Hepatocyte (in vitro differentiated cells): Measurements from ENCODE around the gene TAS1R3. TPM values are rescaled to one million over a fixed set of nuclear protein-coding genes. Genes with fewer than 3 reads are reported as not detected.

Experiments used
- DNase-seq: peaks from one replicate; pipeline ENCODE4 v3.0.0-alpha.2; 2016; ENCODE audit warnings: low spot score
- H2AFZ ChIP-seq: fragments of 200-600 bp; sonication (generic); 2 replicates; pipeline ENCODE4 v1.6.0; 2016; ENCODE audit warnings: antibody characterized with exemption, mild to moderate bottlenecking
- H3K27ac ChIP-seq: fragments of 200-600 bp; sonication (generic); 2 replicates; pipeline ENCODE4 v1.5.1; 2016; ENCODE audit warnings: mild to moderate bottlenecking
- H3K27me3 ChIP-seq: fragments of 200-600 bp; sonication (generic); 2 replicates; pipeline ENCODE4 v1.6.1; 2016
- H3K36me3 ChIP-seq: fragments of 200-600 bp; sonication (generic); replicated peaks from 2 replicates; pipeline ENCODE4 v1.5.1; 2016; ENCODE audit warnings: low read depth; ENCODE audit not compliant: insufficient read depth
- H3K4me1 ChIP-seq: fragments of 200-600 bp; sonication (generic); 2 replicates; pipeline ENCODE4 v1.5.1; 2016; ENCODE audit warnings: mild to moderate bottlenecking, moderate library complexity; ENCODE audit not compliant: insufficient read depth
- H3K4me2 ChIP-seq: fragments of 200-600 bp; sonication (generic); 2 replicates; pipeline ENCODE4 v1.6.0; 2016
- H3K4me3 ChIP-seq: fragments of 200-600 bp; sonication (generic); 2 replicates; pipeline ENCODE4 v1.5.1; 2016; ENCODE audit warnings: mild to moderate bottlenecking
- H3K79me2 ChIP-seq: fragments of 200-600 bp; sonication (generic); 2 replicates; pipeline ENCODE4 v1.6.0; 2017; ENCODE audit warnings: mild to moderate bottlenecking
- H3K9me2 ChIP-seq: fragments of 200-600 bp; sonication (generic); replicated peaks from 2 replicates; pipeline ENCODE4 v1.6.0; 2017; ENCODE audit warnings: mild to moderate bottlenecking; ENCODE audit not compliant: insufficient read depth
- H3K9me3 ChIP-seq: fragments of 200-600 bp; sonication (generic); 2 replicates; pipeline ENCODE4 v1.5.1; 2016; ENCODE audit warnings: low read depth, mild to moderate bottlenecking
- H4K20me1 ChIP-seq: fragments of 200-600 bp; sonication (generic); 2 replicates; pipeline ENCODE4 v1.6.0; 2016; ENCODE audit warnings: mild to moderate bottlenecking; ENCODE audit not compliant: insufficient read depth, poor library complexity, severe bottlenecking
- CTCF ChIP-seq: fragments of 200-600 bp; sonication (generic); IDR thresholded peaks from 2 replicates; pipeline ENCODE4 v1.5.1; 2016; ENCODE audit warnings: antibody characterized with exemption, mild to moderate bottlenecking; ENCODE audit not compliant: poor library complexity
- EZH2 ChIP-seq: fragments of 200-600 bp; sonication (generic); IDR thresholded peaks from 2 replicates; pipeline ENCODE4 v1.6.1; 2016; ENCODE audit warnings: antibody characterized with exemption, mild to moderate bottlenecking, borderline replicate concordance
- EZH2phosphoT487 ChIP-seq: fragments of 200-600 bp; sonication (generic); IDR thresholded peaks from one replicate; pipeline ENCODE4 v1.6.1; 2018; ENCODE audit warnings: antibody characterized with exemption, mild to moderate bottlenecking, low read depth, moderate library complexity; ENCODE audit not compliant: unreplicated experiment, severe bottlenecking
- WGBS: methylation state at CpG from one replicate; pipeline ENCODE4 v1.1.6; 2016; ENCODE audit warnings: low lambda C conversion rate; ENCODE audit errors: missing lambda C conversion rate; 5-methylcytosine and 5-hydroxymethylcytosine counted together
- polyA plus RNA-seq: library from polyadenylated mRNA; unstranded; fragments of >200 nt; fragmentation: Nextera tagmentation; extraction: Ambion mirVana; gene quantifications from 2 replicates; pipeline ENCODE4 v1.2.1, GENCODE V29; 2016
- total RNA-seq: library from RNA; depleted of rRNA; stranded (reverse); fragments of >200 nt; gene quantifications from 2 replicates; pipeline ENCODE4 v1.2.3, GENCODE V29; 2014

The TAS1R3 gene
- total and polyA plus RNA-seq, 2 experiments from 2014 or later = 0.17 to 0.42 TPM

GRCh38 chr1:1286313-1287261 lies 44.5 kb upstream of the TAS1R3 start:
- Histone ChIP-seq H3K36me3 (no peaks in the 10 kb centered on the region), H3K79me2 (no peaks in the 10 kb centered on the region), H3K27ac (no peak overlapping the region), H3K4me3 (no peak overlapping the region), H2AFZ (no peak overlapping the region), H4K20me1 (no peaks in the 10 kb centered on the region), H3K4me1 (no peaks in the 10 kb centered on the region), H3K9me2 (no peaks in the 10 kb centered on the region), H3K9me3 (no peaks in the 10 kb centered on the region), H3K27me3 (no peaks in the 10 kb centered on the region), H3K4me2 (no peak overlapping the region)
- DNase-seq = no peak
- TF ChIP-seq EZH2phosphoT487 (no peak), EZH2 (no peak), CTCF (no peak)
- WGBS = 84% methylated on average over 39 of the region's 50 CpGs

- H3K4me1 ChIP-seq = no peaks in the 10 kb centered on the region
- no peaks in the 10 kb centered on the region for H3K9me2 ChIP-seq
- no peak for DNase-seq
- no peak overlapping the region for H2AFZ ChIP-seq
- no peaks in the 10 kb centered on the region for H3K36me3 ChIP-seq
- H3K27me3 ChIP-seq = no peaks in the 10 kb centered on the region
- no peaks in the 10 kb centered on the region for H3K9me3 ChIP-seq
- H3K4me3 ChIP-seq = no peak overlapping the region
- no peaks in the 10 kb centered on the region for H4K20me1 ChIP-seq
- TF ChIP-seq CTCF (no peak), EZH2phosphoT487 (no peak), EZH2 (no peak)
- no peaks in the 10 kb centered on the region for H3K79me2 ChIP-seq
- H3K27ac ChIP-seq = no peak overlapping the region
- H3K4me2 ChIP-seq = no peak overlapping the region
- WGBS = 93% methylated on average over 42 of the region's 46 CpGs
These were observed 43.6 kb upstream of the TAS1R3 start for GRCh38 chr1:1287288-1288110.

- no peak overlapping the region for H3K4me3 ChIP-seq
- H3K4me2 ChIP-seq = no peak overlapping the region
- H3K79me2 ChIP-seq = no peaks in the 10 kb centered on the region
- H3K4me1 ChIP-seq = no peaks in the 10 kb centered on the region
- WGBS = 63% methylated on average over 15 of the region's 15 CpGs
- H2AFZ ChIP-seq = no peak overlapping the region
- H3K9me2 ChIP-seq = no peaks in the 10 kb centered on the region
- no peaks in the 10 kb centered on the region for H4K20me1 ChIP-seq
- H3K36me3 ChIP-seq = no peaks in the 10 kb centered on the region
- DNase-seq = peak; percentile 75
- no peak overlapping the region for H3K27ac ChIP-seq
- no peaks in the 10 kb centered on the region for H3K27me3 ChIP-seq
- TF ChIP-seq EZH2phosphoT487 = no peak
- TF ChIP-seq CTCF = peak; percentile 46
- no peak for TF ChIP-seq EZH2
- H3K9me3 ChIP-seq = no peaks in the 10 kb centered on the region
These were observed 40.8 kb upstream of the TAS1R3 start for GRCh38 chr1:1290238-1290731.
